Esophagus muscularis mucosa (tissue), 4 donors: Measurements from ENCODE around the gene SAMMSON. TPM values are rescaled to one million over a fixed set of nuclear protein-coding genes. Genes with fewer than 3 reads are reported as not detected.

Source experiments
- DNase-seq: peaks from one replicate; pipeline ENCODE4 v3.0.0-alpha.2; 2017; ENCODE audit errors: extremely low spot score
- H3K27ac ChIP-seq, 4 donors: fragments of 200-600 bp; sonication (generic); replicated peaks in 1 of 4; 1 replicate in 3 of 4; 2 replicates in 1 of 4; pipeline ENCODE4 v1.5.1; 2016 to 2019; ENCODE audit warnings: mild to moderate bottlenecking in 1 of 4
- H3K27me3 ChIP-seq, 4 donors: fragments of 200-600 bp; sonication (generic); one replicate each; pipeline versions ENCODE4 v1.5.1 to v1.6.0; 2016 to 2019
- H3K36me3 ChIP-seq, 4 donors: fragments of 200-600 bp; sonication (generic); one replicate each; pipeline ENCODE4 v1.5.1; 2016 to 2019
- H3K4me1 ChIP-seq, 4 donors: fragments of 200-600 bp; sonication (generic); one replicate each; pipeline ENCODE4 v1.5.1; 2016 to 2019
- H3K4me3 ChIP-seq, 4 donors: fragments of 200-600 bp; sonication (generic); 1 replicate in 2 of 4; 2 replicates in 2 of 4; pipeline ENCODE4 v1.5.1; 2016 to 2019; ENCODE audit warnings: mild to moderate bottlenecking in 4 of 4, moderate library complexity in 1 of 4
- H3K9me3 ChIP-seq, 4 donors: fragments of 200-600 bp; sonication (generic); 1 replicate in 3 of 4; 2 replicates in 1 of 4; pipeline ENCODE4 v1.5.1; 2016 to 2019
- EP300 ChIP-seq: sonication (generic); formaldehyde crosslinking; IDR thresholded peaks from one replicate; pipeline ENCODE4 v1.6.1; 2017; ENCODE audit warnings: antibody characterized with exemption
- POLR2A ChIP-seq: fragments of 450-650 bp; IDR thresholded peaks from one replicate; pipeline ENCODE4 v1.6.1; 2017; ENCODE audit warnings: antibody characterized with exemption, moderate library complexity, mild to moderate bottlenecking, low read depth
- POLR2AphosphoS5 ChIP-seq, 2 donors: sonication (generic); formaldehyde crosslinking; IDR thresholded peaks; one replicate each; pipeline ENCODE4 v1.6.1; 2017; ENCODE audit warnings: antibody characterized with exemption in 2 of 2
- WGBS: methylation state at CpG from one replicate; pipeline ENCODE4 v1.1.5; 2018; 5-methylcytosine and 5-hydroxymethylcytosine counted together
- intact Hi-C: fragments of 100-400 bp; cut with DNase I; formaldehyde crosslinking; loops from one replicate; pipeline ENCODE4 v1.15.1; 2023
- total RNA-seq, 4 donors: library from RNA; depleted of rRNA; stranded (reverse); fragments of >200 nt; gene quantifications; one replicate each; pipeline versions ENCODE4 v1.1.0 to v1.2.1, GENCODE V29; 2016
- TF ChIP-seq, protein P1 (sequence below), 3 experiments: fragments of 200-600 bp in 2 of 3; fragments of 450-650 bp in 1 of 3; sonication (generic) in 2 of 3; IDR thresholded peaks; one replicate each; pipeline ENCODE4 v1.5.1; 2017 to 2019; ENCODE audit warnings: antibody characterized with exemption in 3 of 3, mild to moderate bottlenecking in 2 of 3, moderate library complexity in 1 of 3

SAMMSON gene
- total RNA-seq, 4 donors from 2014 or later, result 1.5 to 4.2 (median 2.5) TPM

DNA sequence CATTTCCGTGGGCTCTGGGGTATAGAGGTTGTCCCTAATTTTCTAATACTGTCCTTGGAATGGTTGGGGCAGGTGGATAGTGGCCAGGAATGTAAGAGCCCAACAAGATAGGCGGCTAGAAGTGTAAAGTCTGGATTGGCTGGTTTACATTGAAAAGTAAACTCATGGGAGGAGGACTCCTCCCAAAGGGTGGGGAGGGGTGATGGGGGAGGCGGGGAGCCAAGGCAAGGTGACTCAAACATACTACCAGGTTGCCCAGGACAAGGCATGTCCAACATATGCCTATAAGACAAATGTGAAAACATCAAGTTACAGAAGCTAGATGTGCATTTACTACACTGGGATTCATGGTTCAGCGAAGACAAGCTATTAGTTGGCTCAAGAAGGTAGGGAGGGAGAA lies 14.3 kb upstream of the SAMMSON start:
- H3K36me3 ChIP-seq, result no peaks in the 10 kb centered on the region
- no peaks in the 10 kb centered on the region for H3K4me1 ChIP-seq
- H3K4me3 ChIP-seq, result no peak overlapping the region
- intact Hi-C loops, result no loop called here
- DNase-seq, result no peak
- 89% methylated on average over 4 of the region's 4 CpGs for WGBS
- no peaks in the 10 kb centered on the region for H3K27me3 ChIP-seq
- H3K9me3 ChIP-seq, result no peaks in the 10 kb centered on the region
- no peak overlapping the region for H3K27ac ChIP-seq
- TF ChIP-seq EP300 (no peak), POLR2A (no peak), POLR2AphosphoS5 (IDR thresholded peaks at IDR 0.05) (no peak)
- TF ChIP-seq, protein P1, sequence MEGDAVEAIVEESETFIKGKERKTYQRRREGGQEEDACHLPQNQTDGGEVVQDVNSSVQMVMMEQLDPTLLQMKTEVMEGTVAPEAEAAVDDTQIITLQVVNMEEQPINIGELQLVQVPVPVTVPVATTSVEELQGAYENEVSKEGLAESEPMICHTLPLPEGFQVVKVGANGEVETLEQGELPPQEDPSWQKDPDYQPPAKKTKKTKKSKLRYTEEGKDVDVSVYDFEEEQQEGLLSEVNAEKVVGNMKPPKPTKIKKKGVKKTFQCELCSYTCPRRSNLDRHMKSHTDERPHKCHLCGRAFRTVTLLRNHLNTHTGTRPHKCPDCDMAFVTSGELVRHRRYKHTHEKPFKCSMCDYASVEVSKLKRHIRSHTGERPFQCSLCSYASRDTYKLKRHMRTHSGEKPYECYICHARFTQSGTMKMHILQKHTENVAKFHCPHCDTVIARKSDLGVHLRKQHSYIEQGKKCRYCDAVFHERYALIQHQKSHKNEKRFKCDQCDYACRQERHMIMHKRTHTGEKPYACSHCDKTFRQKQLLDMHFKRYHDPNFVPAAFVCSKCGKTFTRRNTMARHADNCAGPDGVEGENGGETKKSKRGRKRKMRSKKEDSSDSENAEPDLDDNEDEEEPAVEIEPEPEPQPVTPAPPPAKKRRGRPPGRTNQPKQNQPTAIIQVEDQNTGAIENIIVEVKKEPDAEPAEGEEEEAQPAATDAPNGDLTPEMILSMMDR (IDR thresholded peaks at IDR 0.05), result no peak

DNA sequence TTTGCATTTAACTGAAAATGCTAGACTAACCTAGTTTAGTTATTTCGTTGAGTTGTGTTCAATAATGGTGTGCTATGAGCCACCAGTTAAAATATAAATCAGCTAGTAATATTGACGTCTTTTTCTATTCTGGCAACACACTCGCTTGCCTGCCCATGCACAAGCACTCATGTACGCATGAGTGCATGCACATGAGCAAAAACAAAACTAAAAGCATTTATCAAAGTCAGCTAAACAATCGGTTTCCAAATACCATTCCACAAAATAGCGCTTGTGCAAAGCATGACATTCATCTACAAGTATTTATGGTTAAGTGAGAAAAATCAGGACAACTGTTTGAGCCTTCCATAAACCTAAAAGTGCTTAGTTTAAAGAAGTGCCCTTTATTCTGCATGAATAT lies 13.1 kb upstream of the SAMMSON start:
- no peaks in the 10 kb centered on the region for H3K36me3 ChIP-seq
- DNase-seq, result no peak
- no peaks in the 10 kb centered on the region for H3K4me1 ChIP-seq
- TF ChIP-seq POLR2AphosphoS5 (IDR thresholded peaks at IDR 0.05) (no peak), POLR2A (no peak), EP300 (no peak)
- TF ChIP-seq, protein P1 (IDR thresholded peaks at IDR 0.05), result no peak
- H3K9me3 ChIP-seq, result no peaks in the 10 kb centered on the region
- H3K27ac ChIP-seq, result no peak overlapping the region
- H3K27me3 ChIP-seq, result no peaks in the 10 kb centered on the region
- H3K4me3 ChIP-seq, result no peak overlapping the region
- WGBS, result 82% methylated on average over 6 of the region's 6 CpGs
- intact Hi-C loops, result no loop called here

DNA sequence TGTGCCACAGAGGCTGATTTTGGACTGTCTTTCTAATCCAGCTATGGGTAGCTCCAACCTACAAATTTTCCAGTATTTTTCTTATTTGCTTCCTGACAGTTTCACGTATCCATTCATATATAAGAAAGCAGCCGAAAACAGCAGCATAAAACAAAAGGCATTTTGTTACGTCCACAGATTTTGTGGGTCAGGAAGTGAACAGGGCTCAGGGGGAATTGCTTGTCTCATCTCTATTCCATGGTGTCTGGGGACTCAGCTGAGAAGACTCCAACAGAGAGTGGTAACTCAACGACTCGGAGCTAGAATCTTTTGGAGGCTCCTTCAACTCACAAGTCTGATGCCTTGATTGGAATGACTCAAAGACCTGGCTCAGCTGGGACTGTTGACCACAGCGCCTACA lies 11.7 kb upstream of the SAMMSON start:
- H3K27me3 ChIP-seq, result no peaks in the 10 kb centered on the region
- no peak for DNase-seq
- 77% methylated on average over 5 of the region's 6 CpGs for WGBS
- H3K36me3 ChIP-seq, result no peaks in the 10 kb centered on the region
- H3K4me3 ChIP-seq, result no peak overlapping the region
- H3K4me1 ChIP-seq, result no peaks in the 10 kb centered on the region
- intact Hi-C loops, result no loop called here
- H3K27ac ChIP-seq, result no peak overlapping the region
- no peak for TF ChIP-seq POLR2AphosphoS5 (IDR thresholded peaks at IDR 0.05)
- TF ChIP-seq EP300, result no peak
- TF ChIP-seq, protein P1 (IDR thresholded peaks at IDR 0.05), result no peak
- TF ChIP-seq POLR2A, result no peak
- H3K9me3 ChIP-seq, result no peaks in the 10 kb centered on the region

DNA sequence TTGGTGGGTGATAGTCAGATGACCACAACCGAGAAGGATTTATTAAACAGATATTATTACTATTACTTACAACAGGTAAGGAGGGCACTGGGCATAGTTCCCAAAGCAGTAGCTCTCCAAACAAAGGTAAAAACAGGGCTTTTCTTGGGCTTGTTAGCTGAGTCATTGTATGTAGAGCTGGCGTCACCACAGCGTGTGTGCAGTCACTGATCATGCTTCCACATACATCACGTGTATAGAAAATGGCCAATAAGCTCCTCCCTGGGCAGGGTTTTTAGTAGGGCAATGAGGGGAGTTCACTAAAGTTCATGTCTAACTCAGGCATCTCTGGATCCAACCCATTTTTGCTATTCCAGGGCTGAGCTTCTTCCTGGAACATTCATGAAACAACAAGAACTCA lies 5.8 kb upstream of the SAMMSON start:
- WGBS, result 96% methylated on average over 4 of the region's 4 CpGs
- Histone ChIP-seq H3K4me1 (peaks cover 9 to 19% (median 17%) of the 10 kb centered on the region in 4 donors), H3K36me3 (no peaks in the 10 kb centered on the region), H3K27ac (no peak overlapping the region), H3K27me3 (no peaks in the 10 kb centered on the region), H3K9me3 (no peaks in the 10 kb centered on the region), H3K4me3 (no peak overlapping the region)
- TF ChIP-seq EP300 (no peak), POLR2AphosphoS5 (IDR thresholded peaks at IDR 0.05) (no peak)
- intact Hi-C loops, result no loop called here
- no peak for DNase-seq

DNA sequence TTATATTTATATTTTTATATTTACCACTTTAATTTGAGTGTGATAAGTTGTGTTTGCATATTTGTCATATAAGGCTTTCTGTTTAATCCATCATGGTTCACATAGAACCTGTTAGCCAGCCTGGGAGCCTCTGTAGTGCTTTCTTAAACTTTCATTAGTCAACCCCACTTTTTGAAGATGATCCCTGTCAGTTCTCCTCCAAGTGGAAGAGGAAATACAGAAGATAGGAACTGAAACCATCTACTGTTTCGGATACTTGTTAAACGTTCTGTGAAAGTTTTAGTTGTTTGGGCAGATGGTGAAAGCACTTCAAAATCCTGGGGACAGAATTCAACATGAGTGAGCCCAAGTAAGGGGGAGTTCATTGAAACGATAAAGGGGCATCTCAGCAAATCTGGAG lies 4.6 kb upstream of the SAMMSON start:
- Histone ChIP-seq H3K27ac (no peak overlapping the region), H3K27me3 (no peaks in the 10 kb centered on the region), H3K9me3 (no peaks in the 10 kb centered on the region), H3K4me1 (peaks cover 12 to 27% (median 23%) of the 10 kb centered on the region in 4 donors), H3K36me3 (no peaks in the 10 kb centered on the region), H3K4me3 (no peak overlapping the region)
- DNase-seq, result no peak
- WGBS, result 72% methylated on average over 3 of the region's 3 CpGs
- intact Hi-C loops, result no loop called here
- no peak for TF ChIP-seq EP300

DNA sequence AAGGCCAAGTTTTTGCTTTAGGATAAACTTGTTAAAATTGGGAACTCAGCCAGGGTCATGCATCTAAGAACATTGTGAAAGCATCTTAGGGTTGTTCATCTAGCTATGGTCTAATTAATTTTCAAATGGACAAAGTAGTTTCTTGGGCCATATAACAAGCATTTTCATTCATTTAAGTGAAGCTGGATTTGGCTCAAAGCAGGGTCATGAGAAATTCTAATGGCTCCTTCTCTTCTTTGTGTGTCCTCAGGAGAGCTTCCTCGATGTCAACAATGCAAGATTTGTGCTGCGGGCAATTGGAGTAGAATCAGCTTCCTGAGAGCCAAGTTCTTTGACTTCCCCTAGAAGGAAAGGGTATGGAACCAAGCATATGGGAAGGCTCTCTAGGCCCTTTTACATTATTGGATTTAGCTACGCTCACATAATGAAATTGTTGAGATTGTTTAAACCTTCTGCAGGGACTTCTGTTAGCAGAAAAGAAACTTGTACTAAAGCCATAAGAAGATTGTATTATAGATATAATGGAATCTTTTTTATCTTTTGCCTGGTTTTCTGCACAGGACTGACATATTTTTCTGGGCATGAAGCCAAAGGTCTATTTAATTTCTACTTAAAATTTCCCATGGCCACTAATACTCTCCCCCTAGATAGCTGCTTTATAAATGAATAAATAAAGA lies 1.8 kb upstream of the SAMMSON start:
- Histone ChIP-seq H3K27me3 (no peaks in the 10 kb centered on the region), H3K27ac (peak overlapping the region; percentile 72 to 86 (median 78)), H3K9me3 (no peaks in the 10 kb centered on the region), H3K4me3 (no peak overlapping the region), H3K36me3 (no peaks in the 10 kb centered on the region), H3K4me1 (peaks cover 12 to 35% (median 32%) of the 10 kb centered on the region in 4 donors)
- DNase-seq, result no peak
- intact Hi-C loops, result no loop called here
- 32% methylated on average over 3 of the region's 3 CpGs for WGBS
- TF ChIP-seq POLR2AphosphoS5 (IDR thresholded peaks at IDR 0.05) (no peak), EP300 (no peak), POLR2A (no peak)
- TF ChIP-seq, protein P1 (IDR thresholded peaks at IDR 0.05), result no peak
